Activated CD4-positive, alpha-beta T cell treated with anti-CD3 and anti-CD28 coated beads, Interleukin-2, amount 50 U/mL, for 4 hours (primary cell): ENCODE data around the gene OPRM1.
A peak's percentile ranks its signal among the peaks of the same experiment; 100 is the strongest.
"Not testable (repeated sequence)": the region's sequence is repeated elsewhere in the genome, so short reads cannot be mapped to it uniquely, and the experiment has no call there.

Source experiments
- DNase-seq, 2 experiments: peaks; one replicate each; pipeline ENCODE4 v3.0.0-alpha.2; 2020

Gene OPRM1

DNA sequence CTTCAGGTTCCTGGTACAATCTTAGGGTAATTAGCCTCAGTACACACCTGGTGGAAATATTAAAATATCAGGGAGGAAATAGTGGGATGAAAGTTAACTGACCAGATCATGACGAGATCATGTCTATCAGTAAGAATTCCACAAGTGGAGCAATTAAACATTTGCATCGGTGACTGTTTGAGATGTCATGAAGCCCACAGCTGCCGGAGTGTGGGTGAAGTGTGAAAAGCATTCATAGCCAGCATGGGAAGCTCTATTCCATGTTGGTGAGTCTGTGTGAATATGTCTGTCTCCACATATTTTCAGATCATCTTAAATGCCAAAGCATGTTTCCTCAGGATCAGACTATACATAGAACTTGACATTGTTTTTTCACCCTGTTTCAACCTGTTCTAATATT lies 174.7 kb downstream of the OPRM1 start:
- no peak for DNase-seq

DNA sequence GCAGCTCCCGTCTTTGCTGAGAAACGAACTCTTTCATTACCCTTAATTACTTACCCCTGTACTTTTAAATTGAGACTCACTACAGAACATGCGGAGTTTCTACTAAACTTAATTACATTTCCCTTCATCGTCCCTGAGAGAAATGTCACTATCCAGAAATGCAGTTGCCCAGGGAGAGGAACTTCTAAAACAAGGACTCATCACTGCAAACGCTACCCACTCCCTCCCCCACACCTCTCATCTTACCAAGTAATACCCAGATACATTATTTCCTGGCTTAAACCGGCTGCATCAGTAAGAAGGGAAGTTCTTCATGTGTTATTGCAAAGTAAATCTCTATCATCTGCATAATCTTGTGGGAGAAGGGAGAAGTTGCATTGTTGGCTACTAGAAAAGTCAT lies 179.3 kb downstream of the OPRM1 start:
- peak in 1 of 2 experiments; percentile 13 for DNase-seq

DNA sequence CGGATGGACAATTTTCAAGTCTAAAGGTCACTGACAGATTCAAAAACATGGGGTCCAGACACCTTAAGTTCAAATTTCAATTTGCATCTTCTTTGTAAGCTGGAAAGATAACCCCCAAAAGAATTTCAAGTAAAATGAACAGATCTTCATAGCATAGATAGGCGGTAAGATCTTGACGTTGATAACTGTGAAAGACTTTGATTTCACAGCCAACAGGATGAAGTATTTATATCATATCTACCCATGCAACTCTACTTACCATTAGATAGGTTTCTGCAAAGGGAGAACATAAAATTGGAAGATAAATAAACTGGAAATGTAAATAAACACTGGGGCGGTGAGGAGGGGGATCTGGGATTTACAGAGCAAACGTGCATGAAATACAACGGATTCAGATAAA lies 179.7 kb downstream of the OPRM1 start:
- DNase-seq: no peak

DNA sequence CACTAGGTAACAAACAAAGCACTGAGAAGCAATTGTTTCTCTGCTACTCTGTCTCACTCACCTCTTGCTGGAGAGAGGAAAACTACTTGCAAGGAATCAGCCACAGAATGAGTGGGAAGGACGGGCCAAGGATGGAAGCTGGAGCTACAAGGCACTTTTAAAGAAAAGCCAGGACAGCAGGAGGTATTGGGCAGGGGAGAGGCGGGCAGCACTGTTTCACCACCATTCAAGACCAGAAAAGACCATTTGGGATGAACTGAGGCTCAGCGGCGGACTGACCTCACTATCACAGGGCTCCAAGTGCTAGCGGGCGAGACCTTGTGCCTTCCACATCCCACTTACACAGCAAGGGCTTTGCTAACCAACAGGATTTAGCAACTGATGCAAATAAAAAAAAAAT lies 180.2 kb downstream of the OPRM1 start:
- no peak for DNase-seq

DNA sequence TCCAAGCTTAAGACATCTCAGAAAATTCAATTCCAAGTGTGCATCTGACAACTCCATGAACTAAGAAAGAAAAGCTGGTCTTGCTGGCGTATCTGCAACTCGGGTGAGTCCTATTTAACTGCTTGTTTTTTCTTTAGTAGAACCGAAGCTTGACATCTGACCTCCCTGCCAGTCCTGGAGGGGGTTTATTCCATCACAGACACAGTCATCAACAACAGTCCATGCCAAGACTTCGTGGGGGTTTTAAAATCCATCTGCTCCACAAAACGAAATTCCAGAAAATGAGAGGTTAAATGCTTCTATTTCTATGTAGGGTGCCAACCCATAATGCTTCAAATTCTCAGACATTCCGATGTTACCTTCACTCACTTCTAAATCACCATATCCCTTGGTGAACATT lies 183.7 kb downstream of the OPRM1 start:
- no peak for DNase-seq

DNA sequence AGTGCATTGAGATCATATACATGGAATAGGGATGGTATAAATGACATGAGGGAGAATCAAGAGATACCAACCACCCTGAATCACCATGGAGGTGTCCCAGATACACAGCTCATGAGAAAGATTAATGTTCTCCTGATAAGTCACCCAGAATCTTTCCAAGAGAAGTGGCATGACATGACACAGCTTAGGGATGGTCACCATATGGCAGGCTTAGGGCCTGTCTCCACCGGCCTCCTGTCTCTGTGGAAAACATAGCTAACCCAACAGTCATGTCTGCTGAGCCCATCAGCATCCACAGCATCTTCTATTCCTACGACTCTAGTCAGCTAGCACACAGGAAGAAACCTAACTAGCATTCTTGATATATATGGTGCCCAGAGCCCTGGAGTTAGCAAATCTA lies 184.3 kb downstream of the OPRM1 start:
- no peak for DNase-seq

DNA sequence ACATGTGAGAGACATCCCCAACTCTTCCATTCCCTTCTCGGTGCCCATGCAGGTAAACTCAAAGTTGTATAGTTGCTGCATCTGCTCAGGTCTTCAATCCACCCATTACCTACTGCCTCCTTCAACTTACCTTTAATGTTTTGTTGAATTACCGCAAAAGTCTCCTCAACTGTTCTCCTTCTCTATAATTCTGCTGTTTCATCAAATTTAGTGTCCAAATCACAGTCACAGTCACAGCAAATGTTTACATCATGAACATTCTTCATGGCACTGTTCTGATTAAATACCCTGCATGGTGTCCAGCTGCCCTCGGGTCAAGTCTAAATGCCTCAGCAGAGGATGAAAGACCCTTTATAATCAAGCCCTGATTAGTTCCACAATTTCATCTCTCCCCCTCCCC lies 187.4 kb downstream of the OPRM1 start:
- DNase-seq: no peak

DNA sequence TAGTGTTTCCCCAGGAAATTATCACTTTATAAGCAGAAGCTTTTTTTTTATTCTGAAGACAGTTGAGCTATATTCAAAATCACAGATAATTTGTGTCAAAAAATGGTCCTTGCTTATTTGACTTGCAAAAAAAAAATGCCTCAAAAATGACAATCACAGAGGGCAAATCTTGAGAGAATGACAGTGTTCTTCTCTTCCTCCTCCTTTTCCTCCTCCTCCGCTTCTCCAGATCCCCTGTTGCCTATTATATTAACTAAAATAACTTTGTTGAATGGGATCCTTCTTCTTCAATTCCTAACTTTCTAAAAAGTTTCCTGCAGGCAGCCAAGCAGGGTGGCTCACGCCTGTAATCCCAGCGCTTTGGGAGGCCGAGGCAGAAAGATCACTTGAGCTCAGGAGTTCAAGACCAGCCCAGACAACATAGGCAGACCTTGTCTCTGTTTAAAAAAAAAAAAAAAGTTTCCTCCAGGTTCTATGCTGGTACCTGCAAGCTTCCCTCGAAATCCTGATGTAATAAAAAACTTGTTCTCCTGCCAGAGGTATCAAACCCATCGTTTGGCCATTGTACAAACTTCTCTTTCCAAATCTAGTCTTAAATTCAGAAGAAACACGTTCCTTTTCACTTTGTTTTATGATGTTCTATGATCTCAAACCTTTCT lies 189.0 kb downstream of the OPRM1 start:
- no peak for DNase-seq

DNA sequence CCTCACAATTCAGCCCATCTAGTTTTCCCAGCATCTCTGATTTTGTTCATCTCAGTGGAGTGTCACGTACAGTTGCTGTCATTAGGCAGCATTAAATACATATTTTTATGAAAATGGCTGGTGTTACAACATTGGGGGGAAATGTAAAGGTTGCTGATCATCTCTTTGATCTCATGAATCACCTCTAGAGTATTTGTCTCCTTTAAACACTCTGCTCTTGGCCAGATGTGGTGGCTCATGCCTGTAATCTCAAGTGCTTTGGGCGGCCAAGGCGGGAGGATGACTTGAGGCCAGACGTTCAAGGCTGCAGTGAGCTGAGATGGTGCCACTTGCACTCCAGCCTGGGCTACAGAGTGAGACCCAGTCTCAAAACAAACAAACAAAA lies 189.5 kb downstream of the OPRM1 start:
- DNase-seq: no peak

DNA sequence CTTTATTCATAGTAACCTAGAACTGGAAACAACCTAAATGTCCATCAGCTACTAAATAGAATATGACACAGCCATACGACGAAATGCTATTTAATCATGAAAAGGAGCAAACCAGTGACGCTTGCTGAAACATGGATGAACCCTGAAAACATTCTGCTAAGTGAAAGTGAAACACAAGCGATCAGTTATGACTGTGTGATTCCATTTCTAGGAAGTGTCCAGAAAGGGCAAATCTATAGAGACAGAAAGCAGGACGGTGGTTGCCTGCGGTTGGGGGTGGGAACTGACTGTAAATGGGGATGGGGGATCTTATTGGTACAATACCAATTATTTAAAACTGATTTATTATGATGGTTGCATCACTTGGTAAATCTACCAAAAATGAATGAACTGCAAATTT lies 190.7 kb downstream of the OPRM1 start:
- DNase-seq: peak; percentile 58 to 63

DNA sequence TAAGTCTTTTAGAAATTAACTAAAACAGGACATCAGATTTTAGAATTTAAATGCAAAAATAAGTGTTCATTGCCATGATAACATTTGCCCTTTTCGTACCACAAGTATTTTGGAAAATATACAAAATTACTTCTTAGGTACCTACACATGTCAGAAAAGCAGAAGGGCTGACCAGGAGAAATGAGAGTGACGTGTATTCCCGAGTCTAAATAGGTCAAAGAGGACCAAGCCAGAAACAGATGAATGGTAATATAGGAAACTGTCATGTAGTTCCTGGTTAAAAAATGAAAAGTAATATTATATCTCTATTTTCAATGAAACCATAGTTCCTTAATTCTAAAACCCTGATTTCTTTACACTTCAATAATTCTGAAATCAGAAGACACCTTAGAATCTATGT lies 191.4 kb downstream of the OPRM1 start:
- DNase-seq: no peak

DNA sequence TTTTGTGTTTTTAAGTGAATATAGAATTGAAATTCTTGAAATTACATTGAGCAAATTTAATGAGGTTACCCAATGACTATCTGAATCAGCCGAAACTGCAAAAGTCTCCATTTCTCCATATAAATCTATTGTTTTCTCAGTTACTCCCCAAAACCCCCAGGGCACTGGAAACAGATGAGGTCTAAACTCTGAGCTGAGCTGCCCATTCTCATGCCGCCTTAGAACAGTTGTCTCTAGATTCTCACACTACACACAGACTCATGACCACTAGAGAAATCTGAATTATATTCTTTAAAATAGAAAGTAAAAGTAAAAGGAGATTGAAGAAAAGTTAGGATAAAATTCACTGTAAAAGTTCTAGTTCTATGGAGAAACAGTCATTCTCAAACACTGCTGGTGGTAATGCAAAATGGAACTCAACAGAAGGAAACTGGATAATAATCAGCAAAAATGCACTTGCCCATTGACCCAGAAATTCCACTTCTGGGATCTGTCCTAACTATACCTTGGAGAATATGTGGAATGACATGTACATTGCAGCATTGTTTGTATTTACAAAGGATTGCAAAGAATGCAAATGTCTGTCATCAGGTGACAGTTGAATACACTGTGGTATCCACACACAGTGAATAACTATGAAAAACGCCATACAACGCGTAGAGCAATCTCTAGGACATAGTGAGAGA lies 192.0 kb downstream of the OPRM1 start:
- DNase-seq: no peak

DNA sequence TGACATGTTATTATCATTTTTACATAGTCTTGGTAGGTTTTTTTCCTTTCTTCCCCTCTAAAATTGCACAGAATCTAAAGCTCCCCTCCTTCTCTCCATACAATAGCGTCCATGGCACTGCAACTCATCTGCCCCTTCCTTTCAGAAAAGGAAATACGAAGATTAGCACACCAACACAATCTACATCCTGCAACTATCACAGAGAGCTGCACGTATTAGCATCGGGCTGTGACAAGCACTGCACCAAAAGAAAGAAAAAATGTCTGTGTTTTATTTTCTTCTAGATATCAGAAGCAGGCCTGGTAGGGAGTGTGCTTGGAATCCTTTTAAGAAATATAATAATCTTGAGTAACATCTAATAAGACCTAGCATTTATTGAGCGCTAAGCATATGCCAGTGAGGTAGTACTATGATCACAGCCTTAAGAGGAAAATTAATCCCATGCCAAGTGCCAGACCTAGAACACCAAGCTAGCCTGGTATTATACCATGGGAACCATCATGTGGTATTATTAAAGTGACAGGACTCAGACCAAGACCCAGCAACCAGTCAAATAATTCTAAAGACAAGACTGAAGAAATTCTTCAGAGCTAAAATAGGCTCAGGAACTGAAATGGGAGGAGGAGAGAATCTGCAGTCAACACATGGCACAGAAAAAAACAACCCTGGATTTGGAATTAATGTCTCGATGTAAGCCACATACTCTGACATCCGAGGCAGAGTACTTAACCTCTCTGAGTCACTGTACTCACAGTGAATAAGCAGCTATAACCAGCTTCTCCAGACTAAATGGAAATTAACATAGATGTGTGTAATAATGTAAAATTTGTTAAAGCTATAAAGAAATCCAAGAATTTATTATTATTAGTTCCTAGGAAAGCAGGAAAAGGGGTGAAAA lies 193.2 kb downstream of the OPRM1 start:
- DNase-seq: no peak

DNA sequence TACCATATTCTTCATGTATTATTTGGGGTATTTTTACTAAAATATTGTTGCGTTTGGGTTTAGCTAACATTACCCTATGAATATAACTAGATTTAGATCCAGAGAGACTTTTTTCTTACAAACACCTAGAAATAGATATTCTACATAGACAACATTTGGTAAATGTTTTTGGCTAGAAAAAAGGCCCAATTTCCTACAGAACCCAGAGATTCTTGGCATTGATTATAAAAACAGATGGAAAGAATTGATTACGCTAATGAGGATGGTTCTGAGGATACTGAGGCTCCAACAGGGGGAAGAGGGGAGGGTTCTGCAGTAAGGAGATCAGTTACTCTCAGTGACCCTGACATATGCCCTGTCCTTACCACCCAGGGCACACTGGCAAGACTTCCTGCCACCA lies 194.3 kb downstream of the OPRM1 start:
- DNase-seq: no peak

DNA sequence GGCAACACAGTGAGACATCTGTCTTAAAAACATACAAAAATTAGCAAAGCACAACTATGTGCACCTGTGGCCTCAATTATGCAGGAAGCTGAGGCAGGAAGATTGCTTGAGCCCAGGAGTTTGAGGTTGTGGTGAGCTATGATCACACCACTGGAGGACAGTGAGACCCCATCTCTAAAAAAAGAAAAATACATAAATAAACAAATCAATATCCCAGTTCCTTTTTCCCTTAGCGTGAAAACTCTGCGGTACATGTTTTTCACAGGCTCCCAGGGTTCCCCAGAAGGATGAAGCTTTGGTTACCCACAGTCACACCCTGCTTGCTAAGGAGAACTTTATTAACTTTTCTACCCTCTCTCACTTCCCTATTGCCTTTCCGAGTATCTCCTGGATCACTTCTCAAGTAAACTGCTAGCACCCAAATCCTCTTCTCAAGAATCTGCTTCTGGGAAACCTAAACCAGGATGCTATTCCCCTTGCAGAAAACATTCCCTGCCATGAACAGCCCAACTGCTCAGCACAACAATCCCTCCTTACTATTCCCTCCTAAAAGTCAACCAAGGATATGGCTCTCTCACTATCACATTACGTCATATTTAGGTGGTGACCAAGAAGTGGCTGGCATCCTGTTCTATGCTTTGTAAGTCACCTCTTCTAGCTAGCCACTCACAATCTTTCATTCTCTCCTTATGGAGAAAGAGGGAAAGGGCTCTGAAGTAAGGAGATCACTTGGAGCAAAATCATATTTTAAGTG lies 195.2 kb downstream of the OPRM1 start:
- no peak for DNase-seq

DNA sequence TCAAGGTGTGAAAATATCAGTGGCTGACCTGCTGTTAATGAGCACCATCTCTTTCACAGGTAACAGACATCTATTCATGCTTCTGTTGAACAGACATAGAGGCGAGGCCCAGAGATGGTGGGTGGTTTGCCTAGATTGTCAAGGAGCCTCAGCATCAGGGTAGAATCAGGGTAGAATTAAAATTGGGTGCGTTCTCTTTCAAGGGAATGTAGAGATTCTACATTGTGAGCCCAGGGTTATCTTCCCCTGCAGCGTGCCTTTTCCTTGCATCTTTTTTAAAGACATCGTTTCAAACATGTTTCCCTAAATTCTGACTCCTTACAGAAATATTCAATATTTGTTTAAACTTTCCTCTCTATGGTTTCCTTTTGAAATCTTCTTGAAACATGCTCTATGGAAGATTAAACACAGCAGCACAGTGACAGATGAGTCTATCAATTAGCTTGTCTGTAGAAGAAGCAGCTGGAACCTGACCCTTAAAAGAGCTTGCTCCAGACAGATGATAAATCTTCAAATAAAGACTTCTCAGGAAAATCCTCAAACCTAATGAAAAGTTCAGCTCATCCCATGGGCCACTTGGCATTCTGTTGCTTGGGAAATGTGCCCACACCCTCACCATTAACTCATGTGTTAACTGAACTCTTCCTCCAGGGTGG lies 197.7 kb downstream of the OPRM1 start:
- DNase-seq: no peak

DNA sequence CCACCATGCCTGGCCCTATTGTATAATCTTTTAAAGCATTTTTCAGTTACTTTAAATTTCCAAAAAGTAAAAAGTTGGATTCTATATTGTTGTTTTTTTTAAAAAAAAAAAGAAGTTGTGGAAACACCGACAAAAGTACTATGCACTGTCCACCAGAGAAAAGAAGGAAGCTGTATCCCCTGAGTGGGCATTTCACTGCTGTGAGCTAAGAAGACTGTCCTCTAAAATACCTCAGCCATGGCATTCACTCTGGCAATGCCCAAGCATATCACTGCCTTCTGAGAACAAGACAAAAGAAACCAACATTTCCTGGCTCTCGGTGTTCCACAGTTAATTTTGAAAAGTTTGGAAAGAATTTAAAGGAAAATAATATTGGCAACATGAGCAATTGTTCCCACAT lies 199.8 kb downstream of the OPRM1 start:
- no peak for DNase-seq

DNA sequence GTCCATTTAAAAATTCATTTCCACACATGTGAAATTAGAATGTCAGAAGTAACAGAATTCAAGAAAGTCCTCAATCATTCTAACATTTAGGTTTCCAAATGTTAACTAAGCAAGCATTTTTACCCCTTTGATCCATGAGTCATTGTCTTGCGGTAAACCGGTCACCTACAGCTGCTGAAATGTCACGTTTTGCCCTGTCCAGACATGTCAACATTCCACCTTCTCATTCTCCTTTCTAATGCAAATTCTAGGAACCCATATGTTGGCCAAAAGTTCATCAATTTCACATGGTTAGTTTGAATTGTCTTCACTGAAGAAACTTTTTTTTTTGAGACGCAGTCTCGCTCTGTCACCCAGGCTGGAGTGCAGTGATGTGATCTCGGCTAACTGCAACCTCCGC lies 200.4 kb downstream of the OPRM1 start:
- peak in 1 of 2 experiments; percentile 11 for DNase-seq

DNA sequence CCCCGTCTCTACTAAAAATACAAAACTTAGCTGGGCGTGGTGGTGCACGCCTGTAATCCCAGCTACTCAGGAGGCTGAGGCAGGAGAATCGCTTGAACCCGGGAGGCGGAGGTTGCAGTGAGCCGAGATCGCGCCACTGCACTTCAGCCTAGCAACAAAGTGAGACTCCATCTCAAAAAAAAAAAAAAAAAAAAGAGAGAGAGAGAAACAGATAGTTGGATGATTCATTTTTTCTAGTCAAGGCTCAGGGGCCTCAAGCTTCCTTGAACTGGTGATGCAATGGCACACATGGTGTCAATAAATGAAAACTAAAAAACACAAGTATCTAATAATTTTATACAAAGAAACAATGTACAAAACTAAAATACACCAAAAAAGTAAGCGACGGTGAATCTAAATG lies 202.0 kb downstream of the OPRM1 start:
- not testable (repeated sequence) for DNase-seq

DNA sequence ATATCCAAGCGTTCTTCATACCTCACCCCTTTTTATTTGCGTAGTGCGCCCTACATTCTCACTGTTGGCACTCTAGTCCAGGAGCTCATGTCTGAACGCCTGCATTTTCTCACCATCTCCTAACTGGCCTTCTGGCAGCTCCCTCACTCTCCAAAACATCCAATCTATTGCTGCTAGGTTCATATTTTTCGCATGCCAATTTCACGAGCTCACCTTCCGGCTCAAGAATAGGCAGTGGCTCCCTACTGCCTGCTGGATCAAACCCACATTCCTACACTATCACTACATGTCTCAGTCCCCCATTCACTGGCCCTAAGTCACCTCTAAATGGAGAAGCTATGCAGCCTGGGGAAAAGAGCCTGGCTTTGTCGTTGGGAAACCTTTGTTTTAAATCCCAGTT lies 202.5 kb downstream of the OPRM1 start:
- no peak for DNase-seq

DNA sequence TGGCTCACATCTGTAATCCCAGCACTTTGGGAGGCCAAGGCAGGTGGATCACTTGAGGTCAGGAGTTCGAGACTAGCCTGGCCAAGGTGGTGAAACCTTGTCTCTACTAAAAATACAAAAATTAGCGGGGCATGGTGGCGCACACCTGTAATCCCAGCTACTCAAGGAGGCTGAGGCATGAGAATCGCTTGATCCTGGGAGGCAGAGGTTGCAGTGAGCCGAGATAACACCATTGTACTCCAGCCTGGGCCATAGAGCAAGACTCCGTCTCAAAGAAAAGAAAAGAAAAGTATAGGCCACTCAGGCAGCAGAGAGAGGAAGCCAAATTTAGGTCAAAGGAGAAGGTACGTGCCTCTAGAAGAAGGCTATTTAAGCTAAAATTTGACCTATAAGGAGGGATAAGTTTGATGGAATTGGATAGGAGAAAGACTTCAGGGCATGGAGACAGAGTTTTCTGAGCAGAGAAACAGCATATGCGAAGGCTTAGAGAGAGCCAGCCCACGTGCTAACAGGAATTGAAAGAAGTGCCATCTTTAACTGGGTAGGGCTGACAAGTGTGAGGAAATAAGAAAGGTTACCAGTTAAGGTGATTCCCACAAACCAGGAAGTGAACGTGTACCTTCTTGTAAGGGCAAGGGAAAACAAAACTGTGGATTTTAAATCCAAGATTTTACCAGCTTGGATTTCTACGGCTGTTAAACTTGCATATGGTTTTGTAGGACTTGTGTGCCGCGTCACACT lies 203.7 kb downstream of the OPRM1 start:
- no peak for DNase-seq
